A549 treated with dexamethasone at 1 μM for 4 hours (cell line): ENCODE data around the gene AGAP2. TPM values are rescaled to one million over a fixed set of nuclear protein-coding genes. Genes with fewer than 3 reads are reported as not detected.

Experiments used
- total RNA-seq: library from RNA; stranded (reverse); fragments of 200-300 nt; extraction: Qiagen RNA extraction; gene quantifications from 5 replicates; pipeline ENCODE4 v1.2.3, GENCODE V29; 2022

Gene AGAP2
- total RNA-seq, result 0.11 to 0.19 TPM (median 0.14 TPM) in 5 replicates

DNA sequence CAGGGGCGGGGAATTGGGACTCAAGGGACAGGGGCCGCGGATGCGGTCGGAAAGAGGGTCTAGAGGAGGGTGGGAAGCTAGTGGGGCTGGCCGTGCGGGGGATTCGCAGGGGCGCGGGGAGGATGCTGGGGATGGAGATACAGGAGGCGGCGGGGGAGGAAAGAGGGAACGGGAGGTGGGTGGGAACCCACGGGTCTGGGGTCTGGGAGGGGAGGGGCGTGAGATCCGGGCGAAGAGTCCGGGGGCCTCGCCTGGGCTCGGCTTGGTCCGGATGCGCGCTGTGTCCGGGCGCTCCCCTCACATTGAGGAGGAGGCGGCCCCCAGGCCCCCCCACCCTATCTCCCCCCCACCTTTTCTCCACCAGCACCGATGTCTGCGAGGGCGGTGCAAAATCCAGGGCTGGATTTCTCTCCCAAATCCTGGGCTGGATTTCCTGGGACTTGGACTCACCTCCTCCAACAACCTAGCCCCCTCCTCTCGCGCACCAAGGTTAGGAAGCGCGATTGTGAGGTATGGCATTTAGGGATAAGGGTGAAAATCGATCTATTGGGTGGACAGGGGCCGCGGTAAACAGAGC, at the start of gene AGAP2:
TSS of gene AGAP2 (minus strand) at position 82 of the 577 bp plus-strand sequence. CDS start 496 bp downstream, outside the sequence.

GRCh38 chr12:57782608-57783465, 44.3 kb upstream of the AGAP2 start, which contains the start of gene TSFM:
TSS of gene TSFM (plus strand) at chr12:57782787. CDS start at chr12:57782802, 15 bp downstream.

DNA sequence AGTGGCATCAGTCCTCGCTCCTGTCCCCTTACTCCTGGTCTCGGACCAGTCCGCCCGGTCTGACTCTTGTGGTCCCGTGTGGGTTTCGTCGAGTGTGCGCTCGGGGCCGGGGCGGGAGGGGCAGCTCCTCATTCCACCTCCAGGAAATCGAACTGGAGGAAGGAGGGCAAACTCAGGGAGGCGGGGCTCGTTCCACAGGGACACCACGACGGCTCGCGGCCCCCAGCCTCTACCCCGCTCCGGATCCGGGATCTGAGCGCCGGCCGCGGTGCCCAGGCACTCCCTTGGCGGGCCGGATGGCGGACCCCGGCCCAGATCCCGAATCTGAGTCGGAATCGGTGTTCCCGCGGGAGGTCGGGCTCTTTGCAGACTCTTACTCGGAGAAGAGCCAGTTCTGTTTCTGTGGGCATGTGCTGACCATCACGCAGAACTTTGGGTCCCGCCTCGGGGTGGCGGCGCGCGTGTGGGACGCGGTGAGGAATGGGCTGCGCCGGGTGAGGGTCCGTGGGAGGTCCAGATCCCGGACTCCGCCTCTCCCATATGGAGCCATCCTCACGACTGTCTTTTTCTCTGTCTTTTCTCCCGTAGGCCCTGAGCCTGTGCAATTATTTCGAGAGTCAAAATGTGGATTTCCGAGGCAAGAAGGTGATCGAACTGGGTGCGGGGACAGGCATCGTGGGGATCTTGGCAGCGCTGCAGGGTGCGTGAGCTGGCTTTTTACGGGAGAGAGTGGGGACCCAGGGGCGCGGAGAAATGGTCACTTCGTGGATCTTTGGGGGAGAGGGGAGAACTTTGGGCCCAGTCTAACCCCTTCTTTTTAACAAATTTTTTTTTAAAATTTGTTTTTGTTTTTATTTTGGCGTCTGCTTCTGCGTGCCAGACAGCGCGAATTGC, 34.1 kb upstream of the AGAP2 start, which contains the start of gene EEF1AKMT3:
TSS of gene EEF1AKMT3 (plus strand) at position 186 of the 894 bp plus-strand sequence. CDS start at position 297, 111 bp downstream.

GRCh38 chr12:57771873-57772428, 33.4 kb upstream of the AGAP2 start, which contains the start of gene METTL1:
TSS of gene METTL1 (minus strand) at chr12:57772105. CDS start at chr12:57772083, 22 bp downstream.

GRCh38 chr12:57766464-57767304, 28.1 kb upstream of the AGAP2 start, which contains the start of gene CYP27B1:
TSS of gene CYP27B1 (minus strand) at chr12:57767078. CDS start at chr12:57767041, 37 bp downstream.

DNA sequence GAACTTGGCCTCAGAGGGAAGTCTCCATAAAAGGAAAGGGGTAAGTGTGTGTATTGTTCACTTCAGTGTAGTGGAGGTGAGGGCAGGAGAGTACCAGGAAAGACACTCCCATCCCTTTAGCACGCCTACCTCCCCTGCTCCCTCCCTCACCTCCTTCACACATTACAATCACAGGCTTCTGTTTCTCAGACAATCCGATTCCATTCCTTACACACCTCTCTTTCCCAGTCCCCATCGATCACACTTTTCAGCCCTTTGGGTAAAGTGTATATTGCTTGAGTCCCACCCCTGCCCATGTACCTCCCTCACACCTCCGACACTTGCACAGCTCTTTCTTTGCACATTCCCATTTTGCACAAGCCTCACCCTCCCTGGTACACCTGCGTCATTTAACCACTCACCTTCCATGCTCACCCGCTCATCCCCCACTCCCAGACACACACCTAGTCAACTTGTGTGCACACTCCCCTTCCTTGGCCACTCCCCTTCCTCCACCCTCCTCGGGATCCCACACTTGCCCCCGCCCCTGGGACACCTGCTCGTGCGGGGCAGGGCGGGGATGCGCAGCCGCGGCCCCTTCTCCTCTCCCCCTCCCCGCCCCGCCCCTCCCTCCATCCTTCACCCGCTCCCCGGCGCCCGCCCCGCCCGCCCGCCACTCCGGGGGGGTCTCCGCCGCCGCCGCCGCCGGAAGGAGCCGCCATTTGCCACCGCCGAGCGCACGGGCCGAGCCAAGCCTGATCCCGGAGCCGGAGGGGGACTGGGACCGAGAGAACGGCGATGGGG, 16.1 kb upstream of the AGAP2 start, which contains the start of gene MARCHF9:
TSS of gene MARCHF9 (plus strand) at position 693 of the 783 bp plus-strand sequence. CDS start 426 bp downstream, outside the sequence.

DNA sequence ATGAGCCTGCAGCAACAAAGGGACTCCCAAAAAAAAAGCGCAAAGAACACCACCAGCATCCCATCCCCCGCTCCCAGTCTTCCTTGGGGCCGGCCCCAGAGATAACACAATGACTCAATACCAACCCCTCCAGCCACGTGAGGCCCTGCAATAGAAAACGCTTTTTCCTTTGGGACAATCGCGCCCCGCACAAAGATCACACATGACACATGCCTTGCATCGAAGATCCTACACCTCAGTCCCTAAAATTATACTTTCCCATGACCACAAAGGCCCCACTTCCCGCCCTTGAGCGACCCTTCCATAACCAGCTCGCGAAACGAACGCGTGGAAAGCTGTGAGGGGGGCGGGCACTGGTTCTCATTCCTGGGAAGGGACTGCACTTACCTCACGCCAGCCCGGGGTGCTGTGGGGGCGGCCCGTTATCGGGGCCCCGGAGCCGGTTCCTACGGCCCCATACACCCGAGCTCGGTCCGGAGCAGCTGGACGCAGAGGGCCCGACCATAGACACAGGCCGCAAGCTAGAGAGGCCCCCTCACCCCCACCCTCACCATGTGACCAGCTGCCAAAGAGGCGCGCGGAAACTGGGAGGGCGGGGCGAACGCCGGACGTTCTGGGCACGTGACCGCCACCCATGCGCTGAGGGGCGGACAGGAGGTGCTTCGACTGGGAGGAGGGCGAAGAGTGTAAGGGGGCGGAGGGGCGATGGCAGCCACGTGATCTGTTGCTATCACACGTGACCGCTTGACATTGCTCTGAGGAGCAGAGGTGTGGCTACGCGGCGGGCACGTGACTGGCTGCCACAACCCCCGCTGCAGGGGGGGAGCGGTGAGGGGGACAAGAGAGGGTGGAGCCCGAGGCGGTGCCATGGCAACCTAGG, 13.5 kb upstream of the AGAP2 start, which contains the start of gene CDK4:
TSS of gene CDK4 (minus strand) at position 523 of the 880 bp plus-strand sequence. CDS start 593 bp downstream, outside the sequence.

GRCh38 chr12:57744777-57745484, 6.4 kb upstream of the AGAP2 start, which contains the start of gene TSPAN31:
TSS of gene TSPAN31 (plus strand) at chr12:57745039. CDS start at chr12:57745155, 116 bp downstream.

DNA sequence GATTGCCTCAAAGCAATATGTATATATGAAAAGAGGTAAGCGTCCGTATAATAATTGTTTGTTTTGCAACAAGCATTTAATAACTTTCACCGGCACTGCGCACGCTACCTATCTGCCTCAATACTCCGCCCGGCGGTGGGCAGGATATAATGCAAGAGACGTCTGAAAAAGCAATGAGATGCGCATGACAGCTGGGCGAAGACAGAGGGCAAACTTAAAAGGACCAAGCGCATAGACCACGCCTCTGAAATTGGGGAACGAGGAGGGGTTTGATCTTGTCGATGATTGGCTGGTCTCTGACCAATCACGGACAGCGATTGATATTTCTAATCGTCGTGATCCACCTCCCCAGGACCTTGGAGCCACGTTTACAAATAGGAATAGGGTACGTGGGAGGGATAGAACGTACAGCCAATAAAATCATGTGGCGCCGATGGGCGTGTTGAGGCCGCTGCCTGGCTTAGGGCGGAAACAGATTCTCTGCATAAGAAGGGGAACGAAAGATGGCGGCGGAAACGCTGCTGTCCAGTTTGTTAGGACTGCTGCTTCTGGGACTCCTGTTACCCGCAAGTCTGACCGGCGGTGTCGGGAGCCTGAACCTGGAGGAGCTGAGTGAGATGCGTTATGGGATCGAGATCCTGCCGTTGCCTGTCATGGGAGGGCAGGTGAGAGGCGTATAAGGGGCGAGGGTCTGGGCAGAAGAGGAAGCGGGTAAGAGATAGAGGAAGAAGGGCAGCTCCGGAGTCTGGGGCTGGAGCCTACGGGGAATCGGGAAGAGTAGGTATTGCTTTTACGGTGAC, 44.7 kb downstream of the AGAP2 start, which contains the start of gene OS9:
TSS of gene OS9 (plus strand) at position 474 of the 800 bp plus-strand sequence. CDS start at position 504, 30 bp downstream.

Other genes with a start within 250 kb of the AGAP2 start
- 18.6 to 26.8 TPM (median 23.9 TPM) in 5 replicates for gene DDIT3, start 218.2 kb downstream of the AGAP2 start, total RNA-seq
- 13.4 to 31.3 TPM (median 28.0 TPM) in 5 replicates for gene MBD6, start 215.9 kb downstream of the AGAP2 start, total RNA-seq
- 135 to 153 TPM (median 150 TPM) in 5 replicates for gene DCTN2, start 191.6 kb downstream of the AGAP2 start, total RNA-seq
- gene KIF5A, start 188.7 kb downstream of the AGAP2 start, total RNA-seq, result 0.12 to 0.27 TPM (median 0.20 TPM) in 5 replicates
- gene PIP4K2C, start 147.6 kb downstream of the AGAP2 start, total RNA-seq, result 40.6 to 46.9 TPM (median 42.6 TPM) in 5 replicates
- gene DTX3, start 133.9 kb downstream of the AGAP2 start, total RNA-seq, result 13.3 to 18.8 TPM (median 15.9 TPM) in 5 replicates
- gene ARHGEF25, start 127.3 kb downstream of the AGAP2 start, total RNA-seq, result 4.0 to 6.5 TPM (median 5.0 TPM) in 5 replicates
- gene B4GALNT1, start 105.5 kb downstream of the AGAP2 start, total RNA-seq, result 26.3 to 45.0 TPM (median 42.0 TPM) in 5 replicates
- 114 to 122 TPM (median 117 TPM) in 5 replicates for gene OS9, start 44.6 kb downstream of the AGAP2 start, total RNA-seq
- 16.3 to 18.5 TPM (median 17.8 TPM) in 5 replicates for gene TSPAN31, start 6.3 kb upstream of the AGAP2 start, total RNA-seq
- 209 to 255 TPM (median 221 TPM) in 5 replicates for gene CDK4, start 13.6 kb upstream of the AGAP2 start, total RNA-seq
- 4.8 to 8.4 TPM (median 7.3 TPM) in 5 replicates for gene MARCHF9, start 16.4 kb upstream of the AGAP2 start, total RNA-seq
- gene CYP27B1, start 28.3 kb upstream of the AGAP2 start, total RNA-seq, result 1.2 to 2.9 TPM (median 2.2 TPM) in 5 replicates
- 45.8 to 54.8 TPM (median 50.4 TPM) in 5 replicates for gene METTL1, start 33.4 kb upstream of the AGAP2 start, total RNA-seq
- 4.7 to 6.4 TPM (median 5.5 TPM) in 5 replicates for gene EEF1AKMT3, start 33.9 kb upstream of the AGAP2 start, total RNA-seq
- 65.3 to 75.7 TPM (median 69.1 TPM) in 5 replicates for gene TSFM, start 44.0 kb upstream of the AGAP2 start, total RNA-seq
- 0.29 to 0.83 TPM (median 0.43 TPM) in 5 replicates for gene AVIL, start 80.0 kb upstream of the AGAP2 start, total RNA-seq
- gene CTDSP2, start 108.0 kb upstream of the AGAP2 start, total RNA-seq, result 38.0 to 53.6 TPM (median 49.0 TPM) in 5 replicates
- 4.6 to 6.1 TPM (median 4.7 TPM) in 5 replicates for gene ATP23, start 202.8 kb upstream of the AGAP2 start, total RNA-seq